DND-41 (cell line): ENCODE measurements around the gene PGPEP1.
"Not testable (repeated sequence)": the region's sequence is repeated elsewhere in the genome, so short reads cannot be mapped to it uniquely, and the experiment has no call there.

Experiments used
- CTCF ChIP-seq: IDR thresholded peaks from 2 replicates; pipeline ENCODE4 v1.5.1; 2012; ENCODE audit warnings: borderline replicate concordance, low read length, moderate library complexity, mild to moderate bottlenecking; ENCODE audit not compliant: poor library complexity, severe bottlenecking; ENCODE audit errors: extremely low read depth
- EZH2 ChIP-seq: IDR thresholded peaks from 3 replicates; pipeline ENCODE4 v1.6.1; 2012; ENCODE audit warnings: borderline replicate concordance, low read depth, mild to moderate bottlenecking, moderate library complexity, low read length, inconsistent platforms; ENCODE audit not compliant: severe bottlenecking

DNA sequence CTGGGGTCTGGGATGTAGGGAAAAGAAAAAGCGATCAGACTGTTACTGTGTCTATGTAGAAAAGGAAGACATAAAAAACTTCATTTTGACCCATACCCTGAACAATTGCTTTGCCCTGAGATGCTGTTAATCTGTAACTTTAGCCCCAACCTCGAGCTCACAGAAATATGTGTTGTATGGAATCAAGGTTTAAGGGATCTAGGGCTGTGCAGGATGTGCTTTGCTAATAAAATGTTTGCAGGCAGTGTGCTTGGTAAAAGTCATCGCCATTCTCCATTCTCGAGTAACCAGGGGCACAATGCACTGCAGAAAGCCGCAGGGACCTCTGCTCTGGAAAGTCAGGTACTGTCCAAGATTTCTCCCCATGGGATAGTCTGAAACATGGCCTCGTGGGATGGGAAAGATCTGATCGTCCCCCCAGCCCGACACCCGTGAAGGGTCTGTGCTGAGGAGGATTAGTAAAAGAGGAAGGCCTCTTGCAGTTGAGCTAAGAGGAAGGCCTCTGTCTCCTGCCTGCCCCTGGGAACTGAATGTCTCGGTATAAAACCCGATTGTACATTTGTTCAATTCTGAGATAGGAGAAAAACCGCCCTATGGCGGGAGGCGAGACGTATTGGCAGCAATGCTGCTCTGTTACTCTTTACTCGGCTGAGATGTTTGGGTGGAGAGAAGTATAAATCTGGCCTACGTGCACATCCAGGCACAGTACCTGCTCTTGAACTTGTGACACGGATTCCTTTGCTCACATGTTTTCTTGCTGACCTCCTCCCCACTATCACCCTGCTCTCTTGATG is 62.3 kb downstream of the PGPEP1 start:
- not testable (repeated sequence) for TF ChIP-seq CTCF, EZH2
